Endothelial cell of umbilical vein (primary cell): ENCODE results near the gene ZDHHC3. TPM values are rescaled to one million over a fixed set of nuclear protein-coding genes. Genes with fewer than 3 reads are reported as not detected.

ENCODE experiments used
- BruUV-seq: library from RNA; stranded (reverse); fragments of 400-500 nt; replicated peaks from 2 replicates; lab custom pipeline; 2021; lab: Mats Ljungman, UMichigan
- CTCF ChIA-PET: fragments of 300-600, 350-600 bp; sonication (Branson Sonifier 250); formaldehyde crosslinking; loops from one replicate; lab custom pipeline; 2021; ENCODE audit warnings: antibody characterized with exemption, inconsistent platforms; lab: Charles Lee
- POLR2A ChIA-PET: fragments of 300-600, 350-600 bp; sonication (Branson Sonifier 250); formaldehyde crosslinking; loops from one replicate; lab custom pipeline; 2021; ENCODE audit warnings: antibody characterized with exemption, inconsistent platforms; lab: Charles Lee
- DNase-seq: peaks from one replicate; pipeline ENCODE4 v3.0.0-alpha.2; 2011; ENCODE audit warnings: low read depth, low spot score
- FAIRE-seq: peaks from 2 replicates; lab custom pipeline; 2011; peaks lifted over from hg19 to GRCh38; lab: Jason Lieb, UNC
- H2AFZ ChIP-seq: 2 replicates; pipeline ENCODE4 v1.6.0; 2012; ENCODE audit warnings: low read depth, low read length, control low read depth, inconsistent platforms
- H3K27ac ChIP-seq: 2 replicates; pipeline ENCODE4 v1.5.1; 2011; ENCODE audit warnings: low read depth, mild to moderate bottlenecking, control low read depth, low read length, moderate library complexity; ENCODE audit not compliant: insufficient read depth
- H3K27me3 ChIP-seq, 2 experiments: 2 replicates each; pipeline versions ENCODE4 v1.6.0 to v1.6.1; 2011; ENCODE audit warnings: low read length in 2 of 2, mixed read lengths in 1 of 2; ENCODE audit not compliant: control insufficient read depth in 2 of 2, insufficient read depth in 2 of 2
- H3K36me3 ChIP-seq, 2 experiments: 2 replicates in 1 of 2; 3 replicates in 1 of 2; pipeline ENCODE4 v1.5.1; 2011; ENCODE audit warnings: low read length in 2 of 2, mild to moderate bottlenecking in 1 of 2, moderate library complexity in 1 of 2; ENCODE audit not compliant: control insufficient read depth in 2 of 2, insufficient read depth in 2 of 2; ENCODE audit errors: extremely low read depth in 1 of 2
- H3K4me1 ChIP-seq: 3 replicates; pipeline ENCODE4 v1.5.1; 2011; ENCODE audit warnings: mild to moderate bottlenecking, low read length; ENCODE audit not compliant: control insufficient read depth, insufficient read depth; ENCODE audit errors: extremely low read depth
- H3K4me2 ChIP-seq: 2 replicates; pipeline ENCODE4 v1.6.1; 2011; ENCODE audit warnings: low read length, control low read depth, mixed read lengths; ENCODE audit not compliant: insufficient read depth
- H3K4me3 ChIP-seq, 3 experiments: fragments of 200-600 bp in 1 of 3; sonication (generic), shearing (Covaris generic) in 1 of 3; replicated peaks in 1 of 3; 2 replicates each; pipeline ENCODE4 v1.5.1; 2011 to 2016; ENCODE audit warnings: control low read depth in 3 of 3, low read length in 3 of 3, mild to moderate bottlenecking in 2 of 3, inconsistent platforms in 1 of 3, low read depth in 1 of 3, moderate library complexity in 1 of 3; ENCODE audit not compliant: insufficient read depth in 1 of 3
- H3K79me2 ChIP-seq: 2 replicates; pipeline ENCODE4 v1.6.0; 2012; ENCODE audit warnings: low read length, inconsistent platforms; ENCODE audit not compliant: control insufficient read depth, insufficient read depth
- H3K9ac ChIP-seq: replicated peaks from 2 replicates; pipeline ENCODE3; 2011; ENCODE audit warnings: low read length, control low read depth; ENCODE audit not compliant: insufficient read depth; ENCODE audit errors: extremely low read depth
- H3K9me1 ChIP-seq: replicated peaks from 3 replicates; pipeline ENCODE4 v1.6.0; 2011; ENCODE audit warnings: mild to moderate bottlenecking, low read length; ENCODE audit not compliant: control insufficient read depth, insufficient read depth; ENCODE audit errors: extremely low read depth
- H3K9me3 ChIP-seq: replicated peaks from 2 replicates; pipeline ENCODE4 v1.5.1; 2012; ENCODE audit warnings: low read length, inconsistent platforms; ENCODE audit not compliant: control insufficient read depth, insufficient read depth
- H4K20me1 ChIP-seq: replicated peaks from 2 replicates; pipeline ENCODE3; 2011; ENCODE audit warnings: mild to moderate bottlenecking, low read length; ENCODE audit not compliant: control insufficient read depth, insufficient read depth; ENCODE audit errors: extremely low read depth
- CTCF ChIP-seq, 2 donors: IDR thresholded peaks; 1 replicate in 1 of 2; 2 replicates in 1 of 2; pipeline ENCODE4 v1.5.1; 2011; ENCODE audit warnings: low read length in 2 of 2, mild to moderate bottlenecking in 2 of 2, moderate library complexity in 2 of 2, control low read depth in 1 of 2, inconsistent platforms in 1 of 2, low read depth in 1 of 2; ENCODE audit not compliant: insufficient read depth in 1 of 2; ENCODE audit errors: extremely low read depth in 1 of 2
- EZH2 ChIP-seq: IDR thresholded peaks from 2 replicates; pipeline ENCODE4 v1.6.1; 2012; ENCODE audit warnings: borderline replicate concordance, low read depth, mild to moderate bottlenecking, moderate library complexity, low read length, inconsistent platforms; ENCODE audit not compliant: severe bottlenecking
- FOS ChIP-seq: IDR thresholded peaks from 2 replicates; pipeline ENCODE4 v1.6.1; 2011; ENCODE audit warnings: mild to moderate bottlenecking, low read length, moderate library complexity, borderline replicate concordance; ENCODE audit not compliant: insufficient read depth
- GATA2 ChIP-seq: IDR thresholded peaks from 2 replicates; pipeline ENCODE4 v1.7.0; 2011; ENCODE audit warnings: low read depth, mild to moderate bottlenecking, moderate library complexity, mixed read lengths, low read length; ENCODE audit not compliant: insufficient read length, insufficient read depth
- JUN ChIP-seq: IDR thresholded peaks from 2 replicates; pipeline ENCODE4 v1.6.1; 2011; ENCODE audit warnings: borderline replicate concordance, low read depth; ENCODE audit not compliant: insufficient read length, insufficient read depth
- MYC ChIP-seq: IDR thresholded peaks from one replicate; pipeline ENCODE4 v1.6.1; 2011; ENCODE audit warnings: mild to moderate bottlenecking, low read depth, low read length
- POLR2A ChIP-seq: IDR thresholded peaks from 2 replicates; pipeline ENCODE4 v1.6.1; 2012; ENCODE audit warnings: low read depth, mild to moderate bottlenecking, control low read depth, low read length
- POLR2AphosphoS5 ChIP-seq: IDR thresholded peaks from 2 replicates; pipeline ENCODE4 v1.6.1; 2012; ENCODE audit warnings: low read depth, mild to moderate bottlenecking, control low read depth, low read length, moderate library complexity; ENCODE audit not compliant: insufficient read depth
- dilution Hi-C: fragments of 300-500 bp; cut with MboI; formaldehyde crosslinking; loops from one replicate; pipeline ENCODE4 v1.15.0; 2019; ENCODE audit warnings: low sequenced_read_pairs; ENCODE audit not compliant: extremely low pct_ligation_motif_present
- intact Hi-C: fragments of 100-400 bp; cut with micrococcal nuclease; formaldehyde crosslinking; loops from one replicate; pipeline ENCODE4 v1.10.0; 2022
- polyA plus RNA-seq, 4 experiments: library from polyadenylated mRNA; depleted of rRNA in 3 of 4; stranded (reverse) in 3 of 4; unstranded in 1 of 4; fragments of >200 nt; gene quantifications; 2 replicates each; pipeline versions ENCODE4 v1.2.1 to v1.2.3, GENCODE V29; 2011 to 2012; ENCODE audit warnings: missing spikeins in 1 of 4
- total RNA-seq: library from RNA; stranded (reverse); gene quantifications from 2 replicates; pipeline ENCODE4 v1.2.3, GENCODE V29; 2021
- TF ChIP-seq, protein P1 (sequence below): IDR thresholded peaks from 2 replicates; pipeline ENCODE4 v1.6.1; 2011; ENCODE audit not compliant: insufficient read depth, insufficient read length

The ZDHHC3 gene
- total and polyA plus RNA-seq, 2 donors (not counting 3 experiments of a cell fraction or from before 2014, with no cell fraction given): 62.4 to 97.1 TPM

DNA sequence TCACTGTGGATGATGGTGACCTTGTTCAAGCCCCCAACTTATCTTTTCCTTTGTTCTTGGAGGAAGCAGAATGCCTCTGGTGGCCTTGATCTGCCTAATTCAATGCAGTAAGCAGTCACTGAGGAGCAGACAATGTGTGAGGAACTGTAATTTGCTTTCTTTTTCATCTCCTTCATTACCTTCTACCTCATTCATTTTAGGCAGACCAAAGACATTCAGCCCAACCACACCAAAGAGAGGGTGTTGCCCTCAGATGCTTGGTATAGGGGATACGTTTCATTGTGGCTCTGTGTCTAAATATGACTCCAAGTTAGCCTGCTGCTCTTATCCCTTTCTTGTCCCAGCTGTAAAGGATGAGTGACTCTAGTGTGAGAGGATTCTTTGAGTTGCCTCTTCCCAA is 15.4 kb upstream of the ZDHHC3 start:
- BruUV-seq: no TSS peak
- DNase-seq (no peak), FAIRE-seq (no peak)
- no peak overlapping the region for H3K4me3 ChIP-seq
- no peaks in the 10 kb centered on the region for H3K36me3 ChIP-seq
- intact Hi-C loops (no loop called here), dilution Hi-C loops (no loop called here)
- H3K27me3 ChIP-seq: no peaks in the 10 kb centered on the region
- peaks cover 3% of the 10 kb centered on the region for H4K20me1 ChIP-seq
- H2AFZ ChIP-seq: no peak overlapping the region
- H3K4me2 ChIP-seq: no peak overlapping the region
- peaks cover 16% of the 10 kb centered on the region for H3K79me2 ChIP-seq
- no peaks in the 10 kb centered on the region for H3K9me1 ChIP-seq
- H3K27ac ChIP-seq: no peak overlapping the region
- H3K9ac ChIP-seq: no peak overlapping the region
- no peaks in the 10 kb centered on the region for H3K9me3 ChIP-seq
- POLR2A ChIA-PET: no interaction called here
- peaks cover 7% of the 10 kb centered on the region for H3K4me1 ChIP-seq
- CTCF ChIA-PET: interaction anchor here (1.2 to 1.5 kb wide), 2 partner anchors 22 to 25 kb away, joined by 3 read pairs; no protein-coding TSS in a partner anchor
- TF ChIP-seq EZH2 (no peak), POLR2A (no peak), MYC (no peak), CTCF (IDR thresholded peaks at IDR 0.05; ENCODE audit: extremely low read depth in 1 of 2, insufficient read depth in 1 of 2, low read depth in 1 of 2, low read length in 2 of 2) (no peak), GATA2 (no peak), POLR2AphosphoS5 (no peak), FOS (no peak), JUN (no peak)
- TF ChIP-seq, protein P1, sequence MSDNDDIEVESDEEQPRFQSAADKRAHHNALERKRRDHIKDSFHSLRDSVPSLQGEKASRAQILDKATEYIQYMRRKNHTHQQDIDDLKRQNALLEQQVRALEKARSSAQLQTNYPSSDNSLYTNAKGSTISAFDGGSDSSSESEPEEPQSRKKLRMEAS: no peak
